GM13977 (cell line): ENCODE measurements around the gene HBE1.

Source experiments
- DNase-seq: peaks from one replicate; pipeline ENCODE4 v3.0.0; 2012; ENCODE audit warnings: low spot score
- in situ Hi-C: fragments of 300-500 bp; cut with MboI; formaldehyde crosslinking; loops from one replicate; pipeline ENCODE4 v1.12.0; 2022; ENCODE audit warnings: low sequenced_read_pairs, low pct_unique_long_range_greater_than_20kb, mixed read lengths, inconsistent platforms; ENCODE audit not compliant: unreplicated experiment
- TF ChIP-seq, protein P1 (sequence below): IDR thresholded peaks from 2 replicates; pipeline ENCODE4 v1.5.1; 2012; ENCODE audit warnings: mild to moderate bottlenecking, control low read depth; ENCODE audit not compliant: insufficient read depth; ENCODE audit errors: extremely low read depth, missing control alignments

HBE1 gene

DNA sequence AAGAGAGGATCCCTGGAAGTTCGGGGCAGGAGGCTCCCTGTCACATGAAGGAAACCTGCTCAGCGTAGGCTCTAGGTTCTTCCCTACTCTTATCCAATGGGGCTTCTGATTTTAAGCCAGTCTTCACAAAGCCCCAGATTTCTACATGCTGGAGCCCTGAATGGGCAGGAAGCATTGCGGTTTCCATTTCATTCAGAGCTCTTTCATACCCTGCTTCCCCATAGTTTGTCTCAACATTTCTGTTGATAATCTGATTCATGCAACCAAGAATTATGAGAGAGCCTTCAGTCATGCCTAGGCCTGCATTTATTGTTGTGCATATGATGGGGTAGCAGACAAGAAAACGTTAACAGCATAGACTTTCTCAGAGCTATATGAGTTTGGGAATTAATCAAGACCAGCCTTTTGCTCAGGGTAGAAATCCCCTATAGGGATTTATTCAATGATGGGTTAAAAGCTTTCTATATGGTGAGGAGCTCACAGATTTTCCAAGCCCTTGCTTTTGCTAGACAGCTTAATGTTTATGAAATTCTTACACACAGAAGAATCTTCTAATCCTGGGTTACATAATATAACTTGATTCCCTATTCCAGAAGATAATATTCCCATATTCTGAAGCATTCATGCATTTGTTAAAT, 16.1 kb upstream of the HBE1 start:
- TF ChIP-seq, protein P1, sequence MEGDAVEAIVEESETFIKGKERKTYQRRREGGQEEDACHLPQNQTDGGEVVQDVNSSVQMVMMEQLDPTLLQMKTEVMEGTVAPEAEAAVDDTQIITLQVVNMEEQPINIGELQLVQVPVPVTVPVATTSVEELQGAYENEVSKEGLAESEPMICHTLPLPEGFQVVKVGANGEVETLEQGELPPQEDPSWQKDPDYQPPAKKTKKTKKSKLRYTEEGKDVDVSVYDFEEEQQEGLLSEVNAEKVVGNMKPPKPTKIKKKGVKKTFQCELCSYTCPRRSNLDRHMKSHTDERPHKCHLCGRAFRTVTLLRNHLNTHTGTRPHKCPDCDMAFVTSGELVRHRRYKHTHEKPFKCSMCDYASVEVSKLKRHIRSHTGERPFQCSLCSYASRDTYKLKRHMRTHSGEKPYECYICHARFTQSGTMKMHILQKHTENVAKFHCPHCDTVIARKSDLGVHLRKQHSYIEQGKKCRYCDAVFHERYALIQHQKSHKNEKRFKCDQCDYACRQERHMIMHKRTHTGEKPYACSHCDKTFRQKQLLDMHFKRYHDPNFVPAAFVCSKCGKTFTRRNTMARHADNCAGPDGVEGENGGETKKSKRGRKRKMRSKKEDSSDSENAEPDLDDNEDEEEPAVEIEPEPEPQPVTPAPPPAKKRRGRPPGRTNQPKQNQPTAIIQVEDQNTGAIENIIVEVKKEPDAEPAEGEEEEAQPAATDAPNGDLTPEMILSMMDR = no peak
- DNase-seq = no peak
- in situ Hi-C loops = no loop called here

DNA sequence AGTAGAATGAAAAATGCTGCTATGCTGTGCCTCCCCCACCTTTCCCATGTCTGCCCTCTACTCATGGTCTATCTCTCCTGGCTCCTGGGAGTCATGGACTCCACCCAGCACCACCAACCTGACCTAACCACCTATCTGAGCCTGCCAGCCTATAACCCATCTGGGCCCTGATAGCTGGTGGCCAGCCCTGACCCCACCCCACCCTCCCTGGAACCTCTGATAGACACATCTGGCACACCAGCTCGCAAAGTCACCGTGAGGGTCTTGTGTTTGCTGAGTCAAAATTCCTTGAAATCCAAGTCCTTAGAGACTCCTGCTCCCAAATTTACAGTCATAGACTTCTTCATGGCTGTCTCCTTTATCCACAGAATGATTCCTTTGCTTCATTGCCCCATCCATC, 14.9 kb upstream of the HBE1 start:
- TF ChIP-seq, protein P1 = no peak
- DNase-seq = no peak
- in situ Hi-C loops = no loop called here

DNA sequence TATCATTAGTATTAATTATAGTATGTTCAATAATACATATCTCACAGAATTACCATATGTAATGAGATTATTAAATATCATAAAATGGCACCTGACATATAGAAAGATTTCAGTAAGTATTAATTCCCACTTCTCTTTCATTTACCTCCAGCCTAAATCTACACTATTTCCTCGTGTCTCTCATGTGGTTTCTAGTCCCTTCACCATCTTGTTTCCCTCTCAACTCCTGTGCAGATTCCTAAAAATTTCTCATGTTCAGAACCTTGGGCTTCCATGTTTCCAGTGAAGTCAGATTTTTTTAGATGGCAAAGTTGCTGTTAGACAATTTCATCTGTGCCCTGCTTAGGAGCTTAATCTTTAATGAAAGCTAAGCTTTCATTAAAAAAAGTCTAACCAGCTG, 14.1 kb upstream of the HBE1 start:
- in situ Hi-C loops = no loop called here
- DNase-seq = no peak
- TF ChIP-seq, protein P1 = no peak

DNA sequence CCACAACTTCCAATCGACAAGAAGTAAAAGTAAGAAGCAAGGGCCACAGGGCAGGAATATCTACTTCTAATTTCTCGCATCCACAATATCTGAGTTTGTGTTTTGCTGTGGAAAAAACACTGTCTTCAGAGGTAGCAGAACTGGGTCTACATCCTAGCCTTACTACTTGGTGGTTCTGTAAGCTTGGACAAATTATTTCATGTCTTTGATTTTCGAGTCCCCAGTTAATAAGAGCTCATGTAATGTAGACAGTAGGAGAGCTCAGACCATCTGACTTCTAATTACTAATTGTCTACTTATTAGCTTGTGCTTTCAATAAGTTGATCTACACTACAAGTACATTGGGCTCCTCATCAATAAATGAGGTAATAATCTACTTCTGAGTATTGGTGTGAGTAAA, 13.3 kb upstream of the HBE1 start:
- DNase-seq = no peak
- TF ChIP-seq, protein P1 = no peak
- in situ Hi-C loops = no loop called here

DNA sequence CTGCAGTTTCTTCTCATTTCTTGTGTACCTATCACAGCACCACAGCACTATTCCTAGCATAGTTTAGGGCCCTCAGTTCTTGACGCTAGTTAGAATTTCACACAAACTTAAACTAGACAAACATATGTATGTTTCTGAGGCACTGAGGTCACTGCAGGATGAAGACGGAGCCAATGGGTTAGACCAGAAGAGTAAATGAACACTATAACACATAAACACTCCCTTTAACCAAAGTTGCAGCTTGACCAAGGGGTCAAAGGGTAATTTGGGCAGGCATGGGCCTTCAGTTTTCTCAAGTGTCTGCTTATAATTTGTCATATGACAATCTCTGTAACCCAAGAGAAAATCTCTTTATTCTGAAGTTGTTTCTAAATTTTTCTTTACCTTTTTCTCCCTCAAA, 12.9 kb upstream of the HBE1 start:
- in situ Hi-C loops = no loop called here

DNA sequence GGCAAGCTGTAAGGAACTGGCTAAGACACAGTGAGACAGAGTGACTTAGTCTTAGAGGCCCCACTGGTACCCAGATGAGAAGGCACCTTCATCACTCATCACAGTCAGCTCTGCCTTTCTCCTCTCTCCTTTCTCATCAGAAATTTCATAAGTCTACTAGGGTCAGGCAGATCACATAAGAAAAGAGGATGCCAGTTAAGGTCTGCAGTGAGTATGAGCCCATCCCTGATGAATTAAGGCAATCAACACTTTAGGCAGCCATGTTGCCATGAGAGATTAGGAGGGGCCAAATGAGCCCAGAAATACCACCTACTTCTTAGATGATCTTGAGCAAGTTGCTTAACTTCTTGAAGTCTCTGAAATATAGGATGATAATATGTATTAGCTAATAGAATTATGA, 11.9 kb upstream of the HBE1 start:
- no peak for DNase-seq
- in situ Hi-C loops = no loop called here
- TF ChIP-seq, protein P1 = no peak

More for the DNA sequence above, 12.9 kb upstream of the HBE1 start:
- DNase-seq = no peak
- TF ChIP-seq, protein P1 = no peak

DNA sequence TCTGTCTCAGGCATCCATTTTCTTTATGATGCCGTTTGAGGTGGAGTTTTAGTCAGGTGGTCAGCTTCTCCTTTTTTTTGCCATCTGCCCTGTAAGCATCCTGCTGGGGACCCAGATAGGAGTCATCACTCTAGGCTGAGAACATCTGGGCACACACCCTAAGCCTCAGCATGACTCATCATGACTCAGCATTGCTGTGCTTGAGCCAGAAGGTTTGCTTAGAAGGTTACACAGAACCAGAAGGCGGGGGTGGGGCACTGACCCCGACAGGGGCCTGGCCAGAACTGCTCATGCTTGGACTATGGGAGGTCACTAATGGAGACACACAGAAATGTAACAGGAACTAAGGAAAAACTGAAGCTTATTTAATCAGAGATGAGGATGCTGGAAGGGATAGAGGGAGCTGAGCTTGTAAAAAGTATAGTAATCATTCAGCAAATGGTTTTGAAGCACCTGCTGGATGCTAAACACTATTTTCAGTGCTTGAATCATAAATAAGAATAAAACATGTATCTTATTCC, 10.9 kb upstream of the HBE1 start:
- peak; percentile 51 for DNase-seq
- TF ChIP-seq, protein P1 = no peak
- in situ Hi-C loops = no loop called here
